SJSA1 (cell line): ENCODE data around the gene GJB4. TPM values are rescaled to one million over a fixed set of nuclear protein-coding genes. Genes with fewer than 3 reads are reported as not detected.

Experiments
- DNase-seq, 2 experiments: peaks; one replicate each; pipeline ENCODE4 v3.0.0-alpha.2; 2015 to 2020; ENCODE audit warnings: low spot score in 2 of 2, low read depth in 1 of 2
- H3K27ac ChIP-seq: fragments of 250-450 bp; sonication (Bioruptor Pico); 2 replicates; pipeline ENCODE4 v1.5.1; 2020; ENCODE audit warnings: mild to moderate bottlenecking, moderate library complexity
- H3K27me3 ChIP-seq: fragments of 250-450 bp; sonication (Bioruptor Pico); replicated peaks from 2 replicates; pipeline ENCODE4 v1.5.1; 2020; ENCODE audit warnings: mild to moderate bottlenecking, moderate library complexity
- H3K36me3 ChIP-seq: fragments of 250-450 bp; sonication (Bioruptor Pico); 2 replicates; pipeline ENCODE4 v1.5.1; 2020; ENCODE audit warnings: mild to moderate bottlenecking
- H3K4me1 ChIP-seq: fragments of 250-450 bp; sonication (Bioruptor Pico); replicated peaks from 2 replicates; pipeline ENCODE4 v1.6.1; 2021; ENCODE audit warnings: mild to moderate bottlenecking
- H3K4me3 ChIP-seq: fragments of 250-450 bp; sonication (Bioruptor Pico); 2 replicates; pipeline ENCODE4 v1.5.1; 2020; ENCODE audit warnings: mild to moderate bottlenecking
- H3K9me3 ChIP-seq: fragments of 250-450 bp; sonication (Bioruptor Pico); replicated peaks from 2 replicates; pipeline ENCODE4 v1.5.1; 2020; ENCODE audit warnings: mild to moderate bottlenecking
- total RNA-seq: library from RNA; depleted of rRNA; stranded (reverse); fragments of >200 nt; shearing (Covaris generic); gene quantifications from 2 replicates; pipeline ENCODE4 v1.2.3, GENCODE V29; 2014

The GJB4 gene
- total RNA-seq, 1 experiment from 2014 or later = not detected

DNA sequence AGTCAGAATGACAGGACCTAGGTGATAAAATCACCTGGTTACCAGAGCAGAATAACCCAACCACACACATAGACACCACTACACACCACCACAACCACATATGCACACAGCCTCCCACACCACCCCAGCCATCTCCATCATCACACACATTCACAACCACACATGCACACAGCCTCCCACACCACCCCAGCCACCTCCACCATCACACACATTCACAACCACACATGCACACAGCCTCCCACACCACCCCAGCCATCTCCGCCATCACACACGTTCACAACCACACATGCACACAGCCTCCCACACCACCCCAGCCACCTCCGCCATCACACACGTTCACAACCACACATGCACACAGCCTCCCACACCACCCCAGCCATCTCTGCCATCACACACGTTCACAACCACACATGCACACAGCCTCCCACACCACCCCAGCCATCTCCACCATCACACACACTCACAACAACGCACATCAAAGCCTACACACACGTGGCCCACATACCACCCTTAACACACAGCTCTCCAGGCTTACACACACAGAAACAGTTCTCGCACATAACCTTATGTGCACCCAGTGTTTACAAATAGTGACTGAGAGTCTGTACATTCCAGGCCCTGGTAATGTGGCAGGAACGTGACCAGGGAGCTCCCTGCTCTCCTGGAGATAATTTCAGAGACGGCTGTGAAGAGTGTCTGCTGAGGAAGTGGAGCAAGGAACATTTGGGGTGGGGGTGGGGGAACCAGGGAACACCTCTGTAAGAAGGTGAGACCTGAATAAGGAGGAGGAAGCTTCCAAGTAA lies 18.2 kb downstream of the GJB4 start:
- Histone ChIP-seq H3K4me3 (no peak overlapping the region), H3K36me3 (no peaks in the 10 kb centered on the region), H3K4me1 (0 out of 2 replicates have a peak, but pooled peaks cover 5% of the 10 kb centered on the region), H3K27me3 (peaks cover 50% of the 10 kb centered on the region), H3K27ac (no peak overlapping the region), H3K9me3 (no peaks in the 10 kb centered on the region)
- no peak for DNase-seq

DNA sequence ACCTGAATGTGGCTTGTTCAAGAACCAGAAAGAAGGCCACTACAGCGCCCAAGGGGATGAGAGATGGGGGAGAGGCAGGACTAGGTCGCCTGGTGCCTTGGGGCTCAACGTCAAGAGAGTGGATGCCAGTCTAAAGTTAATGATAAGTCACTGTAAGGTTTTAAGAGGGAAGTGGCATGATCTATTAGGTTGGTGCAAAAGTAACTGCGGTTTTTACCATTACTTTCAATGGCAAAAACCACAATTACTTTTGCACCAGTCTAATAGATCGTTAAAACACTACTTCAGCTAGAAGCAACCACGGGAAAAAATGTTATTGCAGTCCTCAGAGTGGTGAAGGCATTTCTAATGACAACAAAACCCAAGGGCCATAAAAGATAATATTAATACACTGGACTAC lies 18.8 kb downstream of the GJB4 start:
- Histone ChIP-seq H3K36me3 (no peaks in the 10 kb centered on the region), H3K4me3 (no peak overlapping the region), H3K27ac (no peak overlapping the region), H3K27me3 (peaks cover 50% of the 10 kb centered on the region), H3K9me3 (no peaks in the 10 kb centered on the region), H3K4me1 (0 out of 2 replicates have a peak, but pooled peaks cover 5% of the 10 kb centered on the region)
- DNase-seq = no peak

DNA sequence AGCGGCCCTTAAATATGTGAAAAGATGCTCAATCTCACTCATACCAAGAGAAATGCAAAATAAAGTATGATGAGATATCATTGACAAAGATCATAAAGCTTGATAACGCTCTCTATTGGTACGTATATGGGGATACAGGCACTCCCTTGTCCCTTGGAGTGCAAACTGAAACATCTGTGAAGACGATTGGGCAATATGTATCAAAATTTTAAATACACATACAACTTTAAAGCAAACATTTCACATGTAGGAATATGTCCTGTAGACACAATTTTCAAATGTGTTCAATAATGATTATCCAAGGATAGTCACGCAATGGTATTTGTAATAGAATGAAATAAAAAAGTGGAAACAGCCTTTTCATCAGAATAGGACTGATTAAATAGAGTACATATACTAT lies 19.5 kb downstream of the GJB4 start:
- Histone ChIP-seq H3K27me3 (peaks cover 50% of the 10 kb centered on the region), H3K9me3 (no peaks in the 10 kb centered on the region), H3K4me3 (no peak overlapping the region), H3K4me1 (0 out of 2 replicates have a peak, but pooled peaks cover 5% of the 10 kb centered on the region), H3K27ac (no peak overlapping the region), H3K36me3 (no peaks in the 10 kb centered on the region)
- no peak for DNase-seq

DNA sequence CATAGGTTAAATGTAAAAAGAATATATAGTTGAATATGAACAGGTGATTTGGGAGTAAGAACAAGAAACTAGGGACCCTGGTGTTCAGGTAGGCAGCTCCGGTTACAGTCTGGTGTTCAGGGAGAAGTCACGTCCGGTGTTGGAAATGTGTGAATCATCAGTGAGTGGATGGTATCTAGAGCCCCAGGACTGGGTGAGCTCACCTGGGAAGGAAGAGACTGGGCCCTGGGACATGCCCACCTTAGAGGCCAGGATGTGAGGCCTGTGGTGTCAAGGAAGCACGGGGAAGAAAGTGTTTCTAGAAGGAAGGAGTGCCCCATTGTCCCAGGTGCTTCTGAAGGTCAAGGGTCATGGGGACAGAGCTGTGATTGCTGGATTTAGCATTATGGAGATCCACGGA lies 20.0 kb downstream of the GJB4 start:
- Histone ChIP-seq H3K4me3 (no peak overlapping the region), H3K27me3 (peaks cover 50% of the 10 kb centered on the region)
- DNase-seq = no peak

DNA sequence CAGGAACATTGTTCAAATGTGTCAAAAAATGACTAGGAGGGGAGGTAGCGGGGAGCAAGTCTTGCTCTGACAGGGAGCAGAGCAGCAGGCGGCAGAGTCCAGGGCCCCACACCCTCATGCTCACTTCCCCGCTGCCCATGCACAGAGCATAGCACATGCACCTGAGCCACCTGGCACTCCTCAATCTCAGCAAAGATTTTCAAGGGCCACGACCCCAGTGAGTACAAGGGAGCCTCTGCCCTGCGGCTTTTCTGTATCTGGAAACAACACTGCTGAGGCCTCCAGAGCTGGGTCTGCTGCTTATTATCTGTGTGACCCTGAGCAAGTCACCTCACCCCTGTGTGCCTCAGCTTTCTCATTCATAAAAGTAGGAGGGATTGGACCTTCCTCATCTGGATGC lies 20.4 kb downstream of the GJB4 start:
- 0 out of 2 replicates have a peak, but pooled peaks cover 5% of the 10 kb centered on the region for H3K4me1 ChIP-seq
- DNase-seq = no peak
- H3K4me3 ChIP-seq = no peak overlapping the region
- no peaks in the 10 kb centered on the region for H3K36me3 ChIP-seq
- no peak overlapping the region for H3K27ac ChIP-seq
- no peaks in the 10 kb centered on the region for H3K9me3 ChIP-seq
- H3K27me3 ChIP-seq = peaks cover 52% of the 10 kb centered on the region

More for the DNA sequence above, 20.0 kb downstream of the GJB4 start:
- Histone ChIP-seq H3K4me1 (0 out of 2 replicates have a peak, but pooled peaks cover 5% of the 10 kb centered on the region), H3K27ac (no peak overlapping the region), H3K9me3 (no peaks in the 10 kb centered on the region), H3K36me3 (no peaks in the 10 kb centered on the region)

DNA sequence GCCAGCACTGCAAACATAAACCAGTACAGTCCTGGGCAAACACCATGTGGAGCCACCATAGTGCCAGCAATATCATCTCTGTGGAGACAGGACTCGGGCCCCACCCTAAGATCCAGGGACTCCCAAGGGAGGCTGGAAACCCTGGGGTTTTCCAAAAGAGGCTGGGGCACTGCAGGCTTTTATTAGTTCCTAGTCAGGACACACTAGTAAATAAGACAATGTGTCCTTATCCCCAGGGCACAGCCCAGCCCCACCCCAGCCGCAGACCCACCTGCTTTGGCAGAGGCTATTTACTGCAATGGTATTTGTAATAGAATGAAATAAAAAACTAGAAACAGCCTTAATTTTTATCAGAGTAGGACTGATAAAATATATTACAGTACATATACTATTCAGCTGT lies 21.0 kb downstream of the GJB4 start:
- no peak for DNase-seq
- H3K27me3 ChIP-seq = peaks cover 52% of the 10 kb centered on the region
- no peaks in the 10 kb centered on the region for H3K36me3 ChIP-seq
- no peak overlapping the region for H3K27ac ChIP-seq
- 0 out of 2 replicates have a peak, but pooled peaks cover 5% of the 10 kb centered on the region for H3K4me1 ChIP-seq
- no peak overlapping the region for H3K4me3 ChIP-seq
- no peaks in the 10 kb centered on the region for H3K9me3 ChIP-seq

DNA sequence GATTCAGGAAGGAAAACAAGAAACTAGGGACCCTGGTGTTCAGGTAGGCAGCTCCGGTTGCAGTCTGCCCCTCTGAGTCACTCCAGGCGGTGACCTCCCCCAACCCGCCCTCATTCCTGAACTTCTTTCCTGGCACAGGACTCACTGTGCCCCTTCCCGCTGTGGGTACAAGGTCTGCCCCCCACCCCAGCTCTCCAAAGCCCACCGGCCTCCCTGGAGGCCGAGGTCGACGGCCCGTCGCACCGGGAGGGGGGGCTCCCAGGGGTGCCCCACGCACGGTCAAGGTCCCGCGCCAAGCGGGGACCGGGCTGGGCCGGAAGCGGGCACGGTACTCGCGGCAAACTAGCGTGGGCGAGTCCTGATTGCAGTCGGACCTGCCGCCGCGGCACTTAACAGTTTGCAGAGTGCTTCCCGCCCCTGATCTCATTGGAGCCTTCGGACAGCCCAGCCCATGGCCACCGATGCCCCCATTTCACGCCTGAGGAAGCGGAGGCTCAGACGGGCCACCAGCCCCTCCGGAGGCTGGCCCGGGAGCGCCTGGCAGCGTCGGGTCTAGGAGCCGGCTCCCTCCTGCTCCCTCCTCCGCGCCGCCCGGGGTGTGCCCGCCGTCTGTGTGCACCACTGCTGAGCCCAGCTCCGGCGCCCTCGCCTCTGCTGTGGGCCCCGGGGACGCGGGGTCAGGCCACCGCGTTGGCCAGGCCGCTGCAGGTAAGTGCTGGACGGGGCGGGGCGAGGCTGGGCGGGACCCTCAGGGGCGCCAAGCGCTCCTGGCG lies 21.7 kb downstream of the GJB4 start, which contains the start of gene GJB3:
Gene GJB3 (plus strand): TSS at position 144 of the 773 bp plus-strand sequence. CDS start 3,549 bp downstream, outside the sequence.
- Histone ChIP-seq H3K27me3 (peaks cover 49% of the 10 kb centered on the region), H3K27ac (no peak within 1 kb of the TSS), H3K9me3 (no peaks in the 10 kb centered on the region), H3K4me1 (0 out of 2 replicates have a peak, but pooled peaks cover 5% of the 10 kb centered on the region), H3K36me3 (no peaks in the 10 kb centered on the region), H3K4me3 (no peak within 1 kb of the TSS)
- no peak for DNase-seq

DNA sequence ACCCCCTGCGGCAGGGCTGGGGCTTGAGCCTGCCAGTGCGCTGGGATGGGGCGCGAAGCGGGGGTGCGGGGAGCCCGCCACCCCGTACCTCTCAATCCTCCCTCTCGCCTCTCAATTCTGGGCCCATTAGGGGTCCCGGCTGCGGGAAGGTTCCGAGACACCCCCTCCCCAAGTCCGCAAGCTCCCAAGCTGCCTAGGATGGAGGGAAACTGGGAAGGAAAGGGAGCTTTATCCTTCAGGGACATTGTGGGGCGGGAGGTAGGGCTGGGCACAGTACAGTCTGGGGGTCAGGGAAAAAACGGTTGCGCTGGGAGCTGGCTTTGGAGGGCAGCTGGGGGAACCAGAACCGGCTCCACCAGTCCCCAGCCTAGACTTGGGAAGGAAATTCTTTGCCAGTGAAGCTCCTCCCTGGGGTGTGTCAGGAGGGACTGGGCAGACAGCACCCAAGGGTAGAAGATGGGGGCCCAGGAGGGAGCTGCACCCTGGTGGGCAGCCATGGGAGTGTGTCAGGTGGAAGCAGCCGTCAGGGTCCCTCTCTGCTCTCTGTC lies 22.4 kb downstream of the GJB4 start:
- no peak for DNase-seq
- Histone ChIP-seq H3K27ac (no peak overlapping the region), H3K9me3 (no peaks in the 10 kb centered on the region), H3K4me3 (no peak overlapping the region), H3K27me3 (peaks cover 47% of the 10 kb centered on the region), H3K36me3 (no peaks in the 10 kb centered on the region), H3K4me1 (0 out of 2 replicates have a peak, but pooled peaks cover 5% of the 10 kb centered on the region)

DNA sequence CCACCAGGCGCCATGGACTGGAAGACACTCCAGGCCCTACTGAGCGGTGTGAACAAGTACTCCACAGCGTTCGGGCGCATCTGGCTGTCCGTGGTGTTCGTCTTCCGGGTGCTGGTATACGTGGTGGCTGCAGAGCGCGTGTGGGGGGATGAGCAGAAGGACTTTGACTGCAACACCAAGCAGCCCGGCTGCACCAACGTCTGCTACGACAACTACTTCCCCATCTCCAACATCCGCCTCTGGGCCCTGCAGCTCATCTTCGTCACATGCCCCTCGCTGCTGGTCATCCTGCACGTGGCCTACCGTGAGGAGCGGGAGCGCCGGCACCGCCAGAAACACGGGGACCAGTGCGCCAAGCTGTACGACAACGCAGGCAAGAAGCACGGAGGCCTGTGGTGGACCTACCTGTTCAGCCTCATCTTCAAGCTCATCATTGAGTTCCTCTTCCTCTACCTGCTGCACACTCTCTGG lies 25.2 kb downstream of the GJB4 start:
- Histone ChIP-seq H3K27ac (no peak overlapping the region), H3K36me3 (no peaks in the 10 kb centered on the region), H3K4me1 (0 out of 2 replicates have a peak, but pooled peaks cover 5% of the 10 kb centered on the region), H3K27me3 (peaks cover 31% of the 10 kb centered on the region), H3K4me3 (no peak overlapping the region), H3K9me3 (no peaks in the 10 kb centered on the region)
- no peak for DNase-seq

DNA sequence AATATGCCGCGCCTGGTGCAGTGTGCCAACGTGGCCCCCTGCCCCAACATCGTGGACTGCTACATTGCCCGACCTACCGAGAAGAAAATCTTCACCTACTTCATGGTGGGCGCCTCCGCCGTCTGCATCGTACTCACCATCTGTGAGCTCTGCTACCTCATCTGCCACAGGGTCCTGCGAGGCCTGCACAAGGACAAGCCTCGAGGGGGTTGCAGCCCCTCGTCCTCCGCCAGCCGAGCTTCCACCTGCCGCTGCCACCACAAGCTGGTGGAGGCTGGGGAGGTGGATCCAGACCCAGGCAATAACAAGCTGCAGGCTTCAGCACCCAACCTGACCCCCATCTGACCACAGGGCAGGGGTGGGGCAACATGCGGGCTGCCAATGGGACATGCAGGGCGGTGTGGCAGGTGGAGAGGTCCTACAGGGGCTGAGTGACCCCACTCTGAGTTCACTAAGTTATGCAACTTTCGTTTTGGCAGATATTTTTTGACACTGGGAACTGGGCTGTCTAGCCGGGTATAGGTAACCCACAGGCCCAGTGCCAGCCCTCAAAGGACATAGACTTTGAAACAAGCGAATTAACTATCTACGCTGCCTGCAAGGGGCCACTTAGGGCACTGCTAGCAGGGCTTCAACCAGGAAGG lies 25.8 kb downstream of the GJB4 start:
- Histone ChIP-seq H3K4me3 (no peak overlapping the region), H3K36me3 (no peaks in the 10 kb centered on the region), H3K27me3 (peaks cover 27% of the 10 kb centered on the region), H3K27ac (no peak overlapping the region), H3K9me3 (no peaks in the 10 kb centered on the region), H3K4me1 (0 out of 2 replicates have a peak, but pooled peaks cover 5% of the 10 kb centered on the region)
- no peak for DNase-seq

DNA sequence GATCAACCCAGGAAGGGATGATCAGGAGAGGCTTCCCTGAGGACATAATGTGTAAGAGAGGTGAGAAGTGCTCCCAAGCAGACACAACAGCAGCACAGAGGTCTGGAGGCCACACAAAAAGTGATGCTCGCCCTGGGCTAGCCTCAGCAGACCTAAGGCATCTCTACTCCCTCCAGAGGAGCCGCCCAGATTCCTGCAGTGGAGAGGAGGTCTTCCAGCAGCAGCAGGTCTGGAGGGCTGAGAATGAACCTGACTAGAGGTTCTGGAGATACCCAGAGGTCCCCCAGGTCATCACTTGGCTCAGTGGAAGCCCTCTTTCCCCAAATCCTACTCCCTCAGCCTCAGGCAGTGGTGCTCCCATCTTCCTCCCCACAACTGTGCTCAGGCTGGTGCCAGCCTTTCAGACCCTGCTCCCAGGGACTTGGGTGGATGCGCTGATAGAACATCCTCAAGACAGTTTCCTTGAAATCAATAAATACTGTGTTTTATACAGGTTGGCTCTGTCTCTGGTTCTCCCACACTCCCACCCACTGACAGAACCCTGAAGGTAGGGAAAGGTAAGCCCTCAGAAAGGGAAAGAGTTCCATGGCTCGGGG lies 26.4 kb downstream of the GJB4 start:
- no peak overlapping the region for H3K4me3 ChIP-seq
- 0 out of 2 replicates have a peak, but pooled peaks cover 5% of the 10 kb centered on the region for H3K4me1 ChIP-seq
- no peaks in the 10 kb centered on the region for H3K9me3 ChIP-seq
- peaks cover 21% of the 10 kb centered on the region for H3K27me3 ChIP-seq
- no peak for DNase-seq
- no peak overlapping the region for H3K27ac ChIP-seq
- H3K36me3 ChIP-seq = no peaks in the 10 kb centered on the region

DNA sequence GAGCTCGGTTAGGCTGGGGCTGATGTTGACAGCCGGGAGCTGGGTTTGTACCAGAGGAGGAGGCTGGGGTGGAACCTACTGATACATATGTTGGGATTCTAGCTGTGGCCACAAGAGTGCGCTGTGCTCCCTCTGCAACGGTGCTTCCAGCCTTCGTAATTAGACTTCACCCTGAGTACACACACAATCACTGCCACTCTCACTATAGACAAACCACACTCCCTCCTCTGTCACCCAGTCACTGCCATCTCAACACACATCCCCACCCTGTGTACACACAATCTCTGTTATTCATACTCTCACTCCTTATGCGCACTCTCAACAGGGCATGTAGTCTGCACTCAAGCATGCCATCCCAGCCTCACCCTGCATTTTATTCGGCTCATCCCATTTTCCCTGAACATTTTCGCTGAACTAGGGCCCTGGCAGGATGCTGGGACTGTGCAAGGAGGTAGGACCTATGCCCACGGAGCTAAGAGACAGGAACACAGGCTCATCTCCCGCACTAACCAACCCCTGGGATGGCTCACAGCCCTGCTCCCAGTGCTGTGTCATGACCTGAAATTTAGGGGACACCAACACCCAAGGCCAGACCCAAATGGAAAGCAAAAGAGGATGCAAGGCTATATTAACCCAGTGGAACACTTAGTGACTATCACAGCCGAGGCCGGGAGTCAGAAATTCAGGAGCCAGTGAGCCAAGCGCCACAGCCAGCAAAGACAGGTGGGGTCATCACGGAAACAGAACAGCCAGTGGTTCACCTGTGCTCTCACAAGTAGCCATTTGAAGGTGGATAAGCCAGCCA lies 27.2 kb downstream of the GJB4 start:
- Histone ChIP-seq H3K4me1 (no peaks in the 10 kb centered on the region), H3K36me3 (no peaks in the 10 kb centered on the region), H3K9me3 (no peaks in the 10 kb centered on the region), H3K27ac (no peak overlapping the region), H3K27me3 (peaks cover 17% of the 10 kb centered on the region), H3K4me3 (no peak overlapping the region)
- peak in 1 of 2 experiments; percentile 26 for DNase-seq
